Measurements from ENCODE around the gene DCUN1D3. TPM values are rescaled to one million over a fixed set of nuclear protein-coding genes. Genes with fewer than 3 reads are reported as not detected.

The DCUN1D3 gene
- total RNA-seq, 1 donor from 2014 or later: 13.7 TPM

GRCh38 chr16:20918486-20919239 is 18.5 kb upstream of the DCUN1D3 start:
- DNase-seq: no peak

GRCh38 chr16:20916942-20917341 is 16.8 kb upstream of the DCUN1D3 start:
- no peak for DNase-seq

- DNase-seq: no peak
These were observed 16.1 kb upstream of the DCUN1D3 start for GRCh38 chr16:20916289-20916688.

- DNase-seq: no peak
These were observed 11.2 kb upstream of the DCUN1D3 start for GRCh38 chr16:20911361-20911760.

- DNase-seq: peak; percentile 51
These were observed 10.7 kb upstream of the DCUN1D3 start for GRCh38 chr16:20910781-20911321.

- peak; percentile 85 for DNase-seq
These were observed 6.4 kb upstream of the DCUN1D3 start for GRCh38 chr16:20906341-20907255.

- DNase-seq: no peak
These were observed 5.4 kb upstream of the DCUN1D3 start for GRCh38 chr16:20905576-20905975.

- no peak for DNase-seq
These were observed 4.4 kb upstream of the DCUN1D3 start for GRCh38 chr16:20904507-20905081.

GRCh38 chr16:20903899-20904506 is 3.8 kb upstream of the DCUN1D3 start:
- no peak for DNase-seq

- no peak for DNase-seq
These were observed 3.1 kb upstream of the DCUN1D3 start for GRCh38 chr16:20903116-20903898.

GRCh38 chr16:20902426-20902825 is 2.3 kb upstream of the DCUN1D3 start:
- DNase-seq: no peak

- peak; percentile 32 for DNase-seq
These were observed 1.4 kb upstream of the DCUN1D3 start for GRCh38 chr16:20901436-20902112.

GRCh38 chr16:20901068-20901435 is 894 bp upstream of the DCUN1D3 start:
- DNase-seq: no peak

GRCh38 chr16:20899477-20900298 is 470 bp downstream of the DCUN1D3 start:
- DNase-seq: no peak

GRCh38 chr16:20899071-20899470 is 1.1 kb downstream of the DCUN1D3 start:
- peak; percentile 56 for DNase-seq

- no peak for DNase-seq
These were observed 2.2 kb downstream of the DCUN1D3 start for GRCh38 chr16:20897922-20898321.

- DNase-seq: no peak
These were observed 2.8 kb downstream of the DCUN1D3 start for GRCh38 chr16:20897253-20897897.

GRCh38 chr16:20894388-20894787 is 5.8 kb downstream of the DCUN1D3 start:
- no peak for DNase-seq

- DNase-seq: no peak
These were observed 10.4 kb downstream of the DCUN1D3 start for GRCh38 chr16:20889625-20890275.

Measured in skin of body (tissue), 2 donors.